Ishikawa (cell line): ENCODE measurements around the gene AUTS2.

Source experiments
- CEBPB ChIP-seq: IDR thresholded peaks from 2 replicates; pipeline ENCODE4 v1.6.1; 2012
- CREB1 ChIP-seq: IDR thresholded peaks from 2 replicates; pipeline ENCODE4 v1.6.1; 2012; ENCODE audit warnings: low read depth
- EGR1 ChIP-seq: IDR thresholded peaks from 2 replicates; pipeline ENCODE4 v1.6.1; 2012
- TF ChIP-seq, protein P1 (sequence below): IDR thresholded peaks from 2 replicates; pipeline ENCODE4 v1.6.1; 2012; ENCODE audit warnings: low read depth, mild to moderate bottlenecking

DNA sequence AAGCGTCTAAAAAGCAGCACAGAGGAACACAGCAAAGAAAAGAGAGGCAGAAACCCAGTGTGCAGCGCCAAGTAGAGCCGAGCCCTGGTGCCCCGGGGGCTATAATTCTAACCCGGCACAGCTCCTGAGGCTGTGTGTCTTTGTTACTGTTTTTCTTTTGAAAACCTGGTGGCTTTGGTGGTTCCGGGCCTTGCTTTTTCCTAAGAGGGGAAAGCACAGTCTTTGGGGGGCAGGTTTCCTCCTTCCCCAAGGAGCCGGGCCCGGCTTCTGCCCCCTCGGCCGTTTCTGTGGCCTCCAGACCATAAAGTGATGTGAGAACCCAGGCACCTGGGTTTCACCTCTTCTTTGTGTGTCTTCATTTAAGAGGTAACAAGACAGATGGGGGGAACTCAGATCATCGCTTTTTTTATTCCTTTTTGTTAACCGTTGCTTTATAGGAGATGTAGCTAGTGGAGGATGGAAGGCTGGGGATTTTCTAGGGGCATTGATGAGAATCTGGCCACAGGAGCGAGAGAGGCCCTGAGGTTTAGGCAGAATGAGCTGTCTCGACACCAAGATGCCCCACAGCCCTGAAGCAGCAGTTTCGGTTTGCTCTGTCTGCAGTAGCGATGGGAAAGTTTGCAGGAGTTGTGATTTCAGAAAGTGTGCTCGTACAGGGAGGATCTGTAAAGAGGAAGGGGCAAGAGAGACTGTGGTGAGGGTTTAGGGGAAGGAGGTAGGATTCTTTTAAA, 1165.9 kb downstream of the AUTS2 start:
- TF ChIP-seq CEBPB: no peak
- TF ChIP-seq EGR1: no peak
- TF ChIP-seq, protein P1, sequence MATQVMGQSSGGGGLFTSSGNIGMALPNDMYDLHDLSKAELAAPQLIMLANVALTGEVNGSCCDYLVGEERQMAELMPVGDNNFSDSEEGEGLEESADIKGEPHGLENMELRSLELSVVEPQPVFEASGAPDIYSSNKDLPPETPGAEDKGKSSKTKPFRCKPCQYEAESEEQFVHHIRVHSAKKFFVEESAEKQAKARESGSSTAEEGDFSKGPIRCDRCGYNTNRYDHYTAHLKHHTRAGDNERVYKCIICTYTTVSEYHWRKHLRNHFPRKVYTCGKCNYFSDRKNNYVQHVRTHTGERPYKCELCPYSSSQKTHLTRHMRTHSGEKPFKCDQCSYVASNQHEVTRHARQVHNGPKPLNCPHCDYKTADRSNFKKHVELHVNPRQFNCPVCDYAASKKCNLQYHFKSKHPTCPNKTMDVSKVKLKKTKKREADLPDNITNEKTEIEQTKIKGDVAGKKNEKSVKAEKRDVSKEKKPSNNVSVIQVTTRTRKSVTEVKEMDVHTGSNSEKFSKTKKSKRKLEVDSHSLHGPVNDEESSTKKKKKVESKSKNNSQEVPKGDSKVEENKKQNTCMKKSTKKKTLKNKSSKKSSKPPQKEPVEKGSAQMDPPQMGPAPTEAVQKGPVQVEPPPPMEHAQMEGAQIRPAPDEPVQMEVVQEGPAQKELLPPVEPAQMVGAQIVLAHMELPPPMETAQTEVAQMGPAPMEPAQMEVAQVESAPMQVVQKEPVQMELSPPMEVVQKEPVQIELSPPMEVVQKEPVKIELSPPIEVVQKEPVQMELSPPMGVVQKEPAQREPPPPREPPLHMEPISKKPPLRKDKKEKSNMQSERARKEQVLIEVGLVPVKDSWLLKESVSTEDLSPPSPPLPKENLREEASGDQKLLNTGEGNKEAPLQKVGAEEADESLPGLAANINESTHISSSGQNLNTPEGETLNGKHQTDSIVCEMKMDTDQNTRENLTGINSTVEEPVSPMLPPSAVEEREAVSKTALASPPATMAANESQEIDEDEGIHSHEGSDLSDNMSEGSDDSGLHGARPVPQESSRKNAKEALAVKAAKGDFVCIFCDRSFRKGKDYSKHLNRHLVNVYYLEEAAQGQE: no peak
- no peak for TF ChIP-seq CREB1
